HepG2 (cell line): ENCODE measurements around the gene CPO. TPM values are rescaled to one million over a fixed set of nuclear protein-coding genes. Genes with fewer than 3 reads are reported as not detected.

ENCODE experiments used
- ATAC-seq: fragments of 200-7000 bp; cut with Tn5 transposase; 3 replicates; pipeline ENCODE4 v1.9.1; 2020; ENCODE audit warnings: mild to moderate bottlenecking, moderate library complexity
- BruUV-seq: library from RNA; stranded (reverse); fragments of 400-500 nt; replicated peaks from 2 replicates; lab custom pipeline; 2021; lab: Mats Ljungman, UMichigan
- CTCF ChIA-PET: fragments of 300-600 bp; formaldehyde crosslinking; extraction: SDS; loops from one replicate; lab custom pipeline; 2021; ENCODE audit warnings: low total read pairs, inconsistent platforms, low intra/inter-chr PET ratio; lab: Yijun Ruan, JAX
- POLR2A ChIA-PET: fragments of 350-600 bp; sonication (Branson Sonifier 250); formaldehyde crosslinking; loops from one replicate; lab custom pipeline; 2020; ENCODE audit warnings: antibody characterized with exemption, inconsistent platforms; lab: Yijun Ruan, JAX
- DNase-seq: peaks from one replicate; pipeline ENCODE4 v3.0.0-alpha.2; 2015; ENCODE audit warnings: low spot score
- FAIRE-seq: peaks from 3 replicates; lab custom pipeline; 2011; peaks lifted over from hg19 to GRCh38; lab: Jason Lieb, UNC
- H2AFZ ChIP-seq: one replicate; pipeline ENCODE4 v1.6.1; 2011; ENCODE audit warnings: low read length, inconsistent platforms
- H3K27ac ChIP-seq: fragments of 300-600 bp; 3 replicates; pipeline ENCODE4 v1.8.0; 2011; ENCODE audit warnings: mixed run types, mild to moderate bottlenecking, mixed read lengths, low read length, inconsistent platforms; ENCODE audit not compliant: insufficient read depth; ENCODE audit errors: extremely low read length
- H3K27me3 ChIP-seq, 2 experiments: fragments of 200-600 bp in 1 of 2; 2 replicates in 1 of 2; 3 replicates in 1 of 2; pipeline versions ENCODE4 v1.6.0 to v1.8.0; 2011; ENCODE audit warnings: low read length in 2 of 2, mild to moderate bottlenecking in 2 of 2, moderate library complexity in 2 of 2, inconsistent platforms in 1 of 2; ENCODE audit not compliant: insufficient read depth in 2 of 2, control insufficient read depth in 1 of 2
- H3K36me3 ChIP-seq, 2 experiments: fragments of 200-600 bp in 1 of 2; replicated peaks in 1 of 2; 2 replicates in 1 of 2; 3 replicates in 1 of 2; pipeline versions ENCODE4 v1.5.1 to v1.8.0; 2011; ENCODE audit warnings: low read length in 2 of 2, inconsistent platforms in 1 of 2; ENCODE audit not compliant: insufficient read depth in 2 of 2, control insufficient read depth in 1 of 2
- H3K4me1 ChIP-seq: 2 replicates; pipeline ENCODE4 v1.5.1; 2012; ENCODE audit warnings: low read length, inconsistent platforms; ENCODE audit not compliant: insufficient read depth
- H3K4me2 ChIP-seq: 2 replicates; pipeline ENCODE4 v1.6.0; 2011; ENCODE audit warnings: low read depth, low read length, inconsistent platforms
- H3K4me3 ChIP-seq, 3 experiments: fragments of 200-600 bp in 1 of 3; sonication (generic), shearing (Covaris generic) in 1 of 3; replicated peaks in 1 of 3; 2 replicates each; pipeline ENCODE4 v1.5.1; 2011 to 2016; ENCODE audit warnings: low read length in 3 of 3, inconsistent platforms in 2 of 3, low read depth in 2 of 3, mild to moderate bottlenecking in 2 of 3, control low read depth in 1 of 3, mixed read lengths in 1 of 3; ENCODE audit not compliant: insufficient read depth in 1 of 3
- H3K79me2 ChIP-seq: one replicate; pipeline ENCODE4 v1.6.1; 2011; ENCODE audit warnings: low read length, inconsistent platforms; ENCODE audit not compliant: insufficient read depth
- H3K9ac ChIP-seq: 2 replicates; pipeline ENCODE4 v1.6.0; 2011; ENCODE audit warnings: mild to moderate bottlenecking, low read depth, low read length, inconsistent platforms; ENCODE audit not compliant: insufficient read depth
- H3K9me3 ChIP-seq: 2 replicates; pipeline ENCODE4 v1.5.1; 2012; ENCODE audit warnings: mild to moderate bottlenecking, low read length
- H4K20me1 ChIP-seq: 2 replicates; pipeline ENCODE4 v1.6.0; 2011; ENCODE audit warnings: inconsistent platforms, mild to moderate bottlenecking, low read length, moderate library complexity; ENCODE audit not compliant: insufficient read depth
- ETV6 ChIP-seq: sonication (generic); formaldehyde crosslinking; conservative IDR thresholded peaks from 2 replicates; pipeline ENCODE4 v1.4.0; 2020; ENCODE audit warnings: missing genetic modification reagents
- HOXA7 ChIP-seq: sonication (generic); formaldehyde crosslinking; IDR thresholded peaks from 2 replicates; pipeline ENCODE4 v1.8.1; 2022; ENCODE audit warnings: mild to moderate bottlenecking, missing genetic modification reagents, moderate library complexity
- HOXD1 ChIP-seq: sonication (generic); formaldehyde crosslinking; IDR thresholded peaks from 2 replicates; pipeline ENCODE4 v1.5.0; 2020; ENCODE audit warnings: missing genetic modification reagents
- KAT2B ChIP-seq: fragments of 150-350 bp; IDR thresholded peaks from 2 replicates; pipeline ENCODE4 v1.6.1; 2014; ENCODE audit warnings: low read depth, low read length, borderline replicate concordance
- ZNF24 ChIP-seq: fragments of 450-650 bp; IDR thresholded peaks from 2 replicates; pipeline ENCODE4 v1.6.1; 2017; ENCODE audit warnings: antibody characterized with exemption, mild to moderate bottlenecking
- ZNF337 ChIP-seq: sonication (generic); formaldehyde crosslinking; IDR thresholded peaks from 2 replicates; pipeline ENCODE4 v1.5.1; 2020; ENCODE audit warnings: missing genetic modification reagents, low read depth, mild to moderate bottlenecking, borderline replicate concordance
- ZNF567 ChIP-seq: sonication (generic); formaldehyde crosslinking; IDR thresholded peaks from 2 replicates; pipeline ENCODE4 v1.8.1; 2023; ENCODE audit warnings: mild to moderate bottlenecking, missing genetic modification reagents, borderline replicate concordance
- ZNF652 ChIP-seq: IDR thresholded peaks from 2 replicates; pipeline ENCODE4 v1.6.1; 2016; ENCODE audit warnings: low read depth, borderline replicate concordance
- ZNF775 ChIP-seq: sonication (generic); formaldehyde crosslinking; IDR thresholded peaks from 2 replicates; pipeline ENCODE4 v1.4.0; 2020; ENCODE audit warnings: missing genetic modification reagents, mild to moderate bottlenecking, moderate library complexity, borderline replicate concordance
- ZNF781 ChIP-seq: sonication (generic); formaldehyde crosslinking; IDR thresholded peaks from 2 replicates; pipeline ENCODE4 v1.5.1; 2020; ENCODE audit warnings: borderline replicate concordance, mild to moderate bottlenecking, missing genetic modification reagents; ENCODE audit errors: not compliant biosample characterization
- ZSCAN12 ChIP-seq: sonication (generic); formaldehyde crosslinking; IDR thresholded peaks from 2 replicates; pipeline ENCODE4 v1.9.0; 2021; ENCODE audit warnings: mild to moderate bottlenecking, missing genetic modification reagents
- WGBS: methylation state at CpG from one replicate; pipeline ENCODE4 v1.1.6; 2017; ENCODE audit warnings: low lambda C conversion rate; 5-methylcytosine and 5-hydroxymethylcytosine counted together
- in situ Hi-C: cut with HindIII; loops from 2 replicates; pipeline ENCODE4 v1.10.0; 2017; ENCODE audit warnings: low pct_unique_long_range_greater_than_20kb; ENCODE audit not compliant: extremely low pct_ligation_motif_present
- intact Hi-C: fragments of 100-400 bp; cut with micrococcal nuclease; formaldehyde crosslinking; loops from one replicate; pipeline ENCODE4 v1.10.0; 2022; ENCODE audit not compliant: unreplicated experiment
- polyA plus RNA-seq, 8 experiments: library from polyadenylated mRNA; depleted of rRNA in 3 of 8; stranded (reverse) in 7 of 8; unstranded in 1 of 8; fragments of >200 nt; fragmentation: Illumina TruSeq in 4 of 8; extraction: Trizol in 4 of 8; gene quantifications; 2 replicates each; pipeline versions ENCODE4 v1.2.1 to v1.2.3, GENCODE V29; 2011 to 2016; ENCODE audit warnings: low read depth in 4 of 8, missing spikeins in 1 of 8, mixed read lengths in 1 of 8; ENCODE audit not compliant: insufficient read depth in 1 of 8
- total RNA-seq, 5 experiments: library from RNA; depleted of rRNA; stranded (reverse); fragments of >200 nt; fragmentation: Illumina TruSeq; extraction: Trizol; gene quantifications; 2 replicates each; pipeline ENCODE4 v1.2.3, GENCODE V29; 2016; ENCODE audit warnings: low read depth in 1 of 5

Gene CPO
- total and polyA plus RNA-seq, 2 of the 13 experiments (the other 11 are each of a cell fraction or from before 2014, with no cell fraction given), result 0.07 TPM; not detected in 1

- FAIRE-seq, result no peak
- Histone ChIP-seq H3K79me2 (no peaks in the 10 kb centered on the region), H2AFZ (no peak overlapping the region), H3K9me3 (no peaks in the 10 kb centered on the region), H3K4me1 (no peaks in the 10 kb centered on the region), H3K27ac (no peak overlapping the region), H3K4me2 (no peak overlapping the region), H4K20me1 (no peaks in the 10 kb centered on the region), H3K36me3 (no peaks in the 10 kb centered on the region), H3K27me3 (peaks cover 0 to 6% of the 10 kb centered on the region in 2 experiments; a peak in 1 of 5 replicates), H3K9ac (no peak overlapping the region), H3K4me3 (no peak overlapping the region)
- 19% methylated on average over 8 of the region's 8 CpGs for WGBS
- ChIA-PET CTCF (interaction anchor here (1.3 kb wide), 1 partner anchor 492 kb away, joined by 8 read pairs; no protein-coding TSS in a partner anchor), POLR2A (no interaction called here)
- DNase-seq, result no peak
- intact Hi-C loops, result loop anchor here (10.0 kb wide), 1 partner anchor 182 kb away; the partner anchor contains the start of gene KLF7
- BruUV-seq, result no TSS peak
- no peak for TF ChIP-seq ZNF567 (CRISPR knock-in tag)
- no peak for TF ChIP-seq ETV6 (CRISPR knock-in tag)
- no peak for TF ChIP-seq HOXA7
- no peak for TF ChIP-seq ZNF781 (CRISPR knock-in tag)
- no peak for TF ChIP-seq HOXD1 (CRISPR knock-in tag)
- no peak for TF ChIP-seq KAT2B
- TF ChIP-seq ZNF337 (CRISPR knock-in tag), result no peak
- TF ChIP-seq ZNF775, result no peak
- TF ChIP-seq ZNF24, result no peak
- no peak for TF ChIP-seq ZNF652 (CRISPR knock-in tag)
- TF ChIP-seq ZSCAN12 (CRISPR knock-in tag), result no peak
- ATAC-seq, result no peak
- in situ Hi-C loops, result loop anchor here (5.0 to 10.0 kb wide), 2 partner anchors 288 to 490 kb away; no protein-coding TSS in a partner anchor
Measured at GRCh38 chr2:206982360-206982955, 43.1 kb downstream of the CPO start.
